Tibial nerve (tissue), 4 donors: ENCODE measurements around the gene WNT7A. TPM values are rescaled to one million over a fixed set of nuclear protein-coding genes. Genes with fewer than 3 reads are reported as not detected.

ENCODE experiments used
- DNase-seq, 2 donors: peaks; one replicate each; pipeline ENCODE4 v3.0.0-alpha.2; 2019; ENCODE audit warnings: low spot score in 2 of 2
- H3K27ac ChIP-seq, 4 donors: fragments of 200-600 bp; sonication (generic) in 3 of 4; one replicate each; pipeline ENCODE4 v1.5.1; 2017 to 2019; ENCODE audit warnings: mild to moderate bottlenecking in 1 of 4
- H3K27me3 ChIP-seq, 2 donors: fragments of 200-600 bp; sonication (generic) in 1 of 2; one replicate each; pipeline versions ENCODE4 v1.5.1 to v1.6.0; 2017 to 2019
- H3K36me3 ChIP-seq, 3 donors: fragments of 200-600 bp; sonication (generic); one replicate each; pipeline ENCODE4 v1.5.1; 2018 to 2019
- H3K4me1 ChIP-seq, 4 donors: fragments of 200-600 bp; sonication (generic) in 3 of 4; one replicate each; pipeline ENCODE4 v1.5.1; 2017 to 2019
- H3K4me3 ChIP-seq, 4 donors: fragments of 200-600 bp; sonication (generic) in 3 of 4; one replicate each; pipeline ENCODE4 v1.5.1; 2017 to 2019; ENCODE audit warnings: mild to moderate bottlenecking in 1 of 4, moderate library complexity in 1 of 4
- H3K9me3 ChIP-seq, 4 donors: fragments of 200-600 bp; sonication (generic) in 3 of 4; one replicate each; pipeline ENCODE4 v1.5.1; 2017 to 2019
- CTCF ChIP-seq, 5 experiments: fragments of 200-600 bp in 3 of 5; fragments of 450-650 bp in 2 of 5; sonication (generic) in 3 of 5; IDR thresholded peaks; one replicate each; pipeline ENCODE4 v1.5.1; 2016 to 2019; ENCODE audit warnings: antibody characterized with exemption in 5 of 5, mild to moderate bottlenecking in 3 of 5, moderate library complexity in 2 of 5
- EP300 ChIP-seq, 2 donors: sonication (generic); formaldehyde crosslinking; IDR thresholded peaks; one replicate each; pipeline ENCODE4 v1.6.1; 2017; ENCODE audit warnings: antibody characterized with exemption in 2 of 2, mild to moderate bottlenecking in 1 of 2
- POLR2A ChIP-seq, 2 donors: fragments of 450-650 bp; IDR thresholded peaks; one replicate each; pipeline ENCODE4 v1.6.1; 2017; ENCODE audit warnings: antibody characterized with exemption in 2 of 2, mild to moderate bottlenecking in 2 of 2, moderate library complexity in 2 of 2
- WGBS, 2 donors: methylation state at CpG; one replicate each; pipeline ENCODE4 v1.1.5; 2018; 5-methylcytosine and 5-hydroxymethylcytosine counted together
- total RNA-seq, 4 donors: library from RNA; depleted of rRNA; stranded (reverse); fragments of >200 nt; gene quantifications; one replicate each; pipeline ENCODE4 v1.1.0, GENCODE V29; 2016

The WNT7A gene
- total RNA-seq, 4 donors from 2014 or later: 0.21 TPM; not detected in 3

- Histone ChIP-seq H3K36me3 (no peaks in the 10 kb centered on the region), H3K9me3 (no peaks in the 10 kb centered on the region), H3K27me3 (no peaks in the 10 kb centered on the region), H3K27ac (no peak overlapping the region), H3K4me3 (no peak overlapping the region), H3K4me1 (peaks cover 0 to 3% (median 0%) of the 10 kb centered on the region in 4 donors)
- 75 to 79% methylated on average over 7 of the region's 7 CpGs for WGBS, 2 donors
- DNase-seq: no peak
- TF ChIP-seq EP300 (IDR thresholded peaks at IDR 0.05) (no peak), POLR2A (IDR thresholded peaks at IDR 0.05) (no peak), CTCF (IDR thresholded peaks at IDR 0.05) (no peak)
These were observed 94.5 kb downstream of the WNT7A start for GRCh38 chr3:13785351-13785750.

GRCh38 chr3:13783476-13783875 lies 96.4 kb downstream of the WNT7A start:
- TF ChIP-seq CTCF (IDR thresholded peaks at IDR 0.05): no peak
- TF ChIP-seq POLR2A (IDR thresholded peaks at IDR 0.05): no peak
- no peak for TF ChIP-seq EP300 (IDR thresholded peaks at IDR 0.05)
- H3K27ac ChIP-seq: no peak overlapping the region
- WGBS, 2 donors: 76% methylated on average over 8 of the region's 8 CpGs

GRCh38 chr3:13782501-13782900 lies 97.4 kb downstream of the WNT7A start:
- H3K9me3 ChIP-seq: no peaks in the 10 kb centered on the region
- 11 to 14% methylated on average over 11 of the region's 11 CpGs for WGBS, 2 donors
- H3K27me3 ChIP-seq: no peaks in the 10 kb centered on the region
- peaks cover 0 to 3% (median 0%) of the 10 kb centered on the region in 4 donors for H3K4me1 ChIP-seq
- no peak overlapping the region for H3K27ac ChIP-seq
- peak in 1 of 2 donors; percentile 11 for DNase-seq
- H3K36me3 ChIP-seq: no peaks in the 10 kb centered on the region
- TF ChIP-seq POLR2A (IDR thresholded peaks at IDR 0.05) (no peak), CTCF (IDR thresholded peaks at IDR 0.05) (no peak), EP300 (IDR thresholded peaks at IDR 0.05) (no peak)
- H3K4me3 ChIP-seq: no peak overlapping the region

More at GRCh38 chr3:13783476-13783875, 96.4 kb downstream of the WNT7A start:
- H3K9me3 ChIP-seq: no peaks in the 10 kb centered on the region
- DNase-seq: no peak
- H3K4me1 ChIP-seq: peaks cover 0 to 3% (median 0%) of the 10 kb centered on the region in 4 donors
- no peaks in the 10 kb centered on the region for H3K36me3 ChIP-seq
- no peaks in the 10 kb centered on the region for H3K27me3 ChIP-seq
- H3K4me3 ChIP-seq: no peak overlapping the region

GRCh38 chr3:13781417-13781816 lies 98.5 kb downstream of the WNT7A start:
- 82 to 87% methylated on average over 5 of the region's 5 CpGs for WGBS, 2 donors
- no peak for TF ChIP-seq CTCF (IDR thresholded peaks at IDR 0.05)
- no peak for TF ChIP-seq POLR2A (IDR thresholded peaks at IDR 0.05)
- no peak for TF ChIP-seq EP300 (IDR thresholded peaks at IDR 0.05)

GRCh38 chr3:13780432-13781176 lies 99.3 kb downstream of the WNT7A start:
- 47 to 54% methylated on average over 8 to 9 of the region's 11 CpGs for WGBS, 2 donors
- Histone ChIP-seq H3K9me3 (no peaks in the 10 kb centered on the region), H3K36me3 (no peaks in the 10 kb centered on the region), H3K27ac (no peak overlapping the region), H3K4me3 (no peak overlapping the region), H3K4me1 (peaks cover 0 to 3% (median 0%) of the 10 kb centered on the region in 4 donors), H3K27me3 (no peaks in the 10 kb centered on the region)
- no peak for TF ChIP-seq EP300 (IDR thresholded peaks at IDR 0.05)
- no peak for TF ChIP-seq POLR2A (IDR thresholded peaks at IDR 0.05)
- TF ChIP-seq CTCF (IDR thresholded peaks at IDR 0.05): no peak
- DNase-seq: no peak

More at GRCh38 chr3:13781417-13781816, 98.5 kb downstream of the WNT7A start:
- H3K4me3 ChIP-seq: no peak overlapping the region
- H3K4me1 ChIP-seq: peaks cover 0 to 3% (median 0%) of the 10 kb centered on the region in 4 donors
- no peak overlapping the region for H3K27ac ChIP-seq
- no peaks in the 10 kb centered on the region for H3K36me3 ChIP-seq
- no peaks in the 10 kb centered on the region for H3K27me3 ChIP-seq
- H3K9me3 ChIP-seq: no peaks in the 10 kb centered on the region
- DNase-seq: no peak
